Progenitor cell of endocrine pancreas (in vitro differentiated cells): ENCODE measurements around the gene TNFSF12. TPM values are rescaled to one million over a fixed set of nuclear protein-coding genes. Genes with fewer than 3 reads are reported as not detected.

ENCODE experiments used
- DNase-seq: peaks from one replicate; pipeline ENCODE4 v3.0.0; 2021; ENCODE audit warnings: low spot score; ENCODE audit not compliant: unreplicated experiment
- H3K27ac Mint-ChIP-seq: 2 replicates; pipeline ENCODE4 v1.8.0; 2021; ENCODE audit warnings: mild to moderate bottlenecking, moderate library complexity, mixed read lengths
- H3K27me3 Mint-ChIP-seq: 2 replicates; pipeline ENCODE4 v1.8.0; 2021; ENCODE audit warnings: mixed read lengths
- H3K36me3 Mint-ChIP-seq: 2 replicates; pipeline ENCODE4 v1.8.0; 2022; ENCODE audit warnings: mixed read lengths; ENCODE audit not compliant: insufficient read depth
- H3K4me1 Mint-ChIP-seq: 2 replicates; pipeline ENCODE4 v1.8.0; 2021; ENCODE audit warnings: low read depth, mixed read lengths
- H3K4me3 Mint-ChIP-seq: 2 replicates; pipeline ENCODE4 v1.8.0; 2021; ENCODE audit warnings: low read depth, mild to moderate bottlenecking, moderate library complexity, mixed read lengths
- H3K9me3 Mint-ChIP-seq: 2 replicates; pipeline ENCODE4 v1.8.0; 2021; ENCODE audit warnings: low read depth, mixed read lengths
- total RNA-seq: library from RNA; stranded (reverse); gene quantifications from 2 replicates; pipeline ENCODE4 v1.2.1, GENCODE V29; 2021
- TF ChIP-seq, protein P1 (sequence below): fragments of 200-600 bp; sonication (generic); IDR thresholded peaks from one replicate; pipeline ENCODE4 v1.5.0; 2021; ENCODE audit warnings: antibody characterized with exemption, mild to moderate bottlenecking; ENCODE audit not compliant: unreplicated experiment

TNFSF12 gene
- total RNA-seq, 1 donor from 2014 or later, result 9.4 TPM

DNA sequence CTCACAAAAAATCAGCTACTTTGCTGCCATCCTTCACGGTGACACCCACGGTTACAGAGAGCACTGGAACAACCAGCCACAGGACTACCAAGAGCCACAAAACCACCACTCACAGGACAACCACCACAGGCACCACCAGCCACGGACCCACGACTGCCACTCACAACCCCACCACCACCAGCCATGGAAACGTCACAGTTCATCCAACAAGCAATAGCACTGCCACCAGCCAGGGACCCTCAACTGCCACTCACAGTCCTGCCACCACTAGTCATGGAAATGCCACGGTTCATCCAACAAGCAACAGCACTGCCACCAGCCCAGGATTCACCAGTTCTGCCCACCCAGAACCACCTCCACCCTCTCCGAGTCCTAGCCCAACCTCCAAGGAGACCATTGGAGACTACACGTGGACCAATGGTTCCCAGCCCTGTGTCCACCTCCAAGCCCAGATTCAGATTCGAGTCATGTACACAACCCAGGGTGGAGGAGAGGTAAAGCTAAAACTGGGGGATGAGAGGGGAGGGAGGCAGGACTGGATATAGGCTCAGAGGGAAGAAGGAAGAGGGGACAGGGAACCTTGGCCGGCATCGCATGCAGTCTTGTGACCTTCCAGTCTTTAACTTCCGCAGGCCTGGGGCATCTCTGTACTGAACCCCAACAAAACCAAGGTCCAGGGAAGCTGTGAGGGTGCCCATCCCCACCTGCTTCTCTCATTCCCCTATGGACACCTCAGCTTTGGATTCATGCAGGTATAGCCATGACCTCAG is 31.2 kb downstream of the TNFSF12 start:
- H3K4me1 Mint-ChIP-seq, result peaks cover 42% of the 10 kb centered on the region
- DNase-seq, result no peak
- H3K9me3 Mint-ChIP-seq, result no peaks in the 10 kb centered on the region
- H3K27me3 Mint-ChIP-seq, result no peaks in the 10 kb centered on the region
- TF ChIP-seq, protein P1, sequence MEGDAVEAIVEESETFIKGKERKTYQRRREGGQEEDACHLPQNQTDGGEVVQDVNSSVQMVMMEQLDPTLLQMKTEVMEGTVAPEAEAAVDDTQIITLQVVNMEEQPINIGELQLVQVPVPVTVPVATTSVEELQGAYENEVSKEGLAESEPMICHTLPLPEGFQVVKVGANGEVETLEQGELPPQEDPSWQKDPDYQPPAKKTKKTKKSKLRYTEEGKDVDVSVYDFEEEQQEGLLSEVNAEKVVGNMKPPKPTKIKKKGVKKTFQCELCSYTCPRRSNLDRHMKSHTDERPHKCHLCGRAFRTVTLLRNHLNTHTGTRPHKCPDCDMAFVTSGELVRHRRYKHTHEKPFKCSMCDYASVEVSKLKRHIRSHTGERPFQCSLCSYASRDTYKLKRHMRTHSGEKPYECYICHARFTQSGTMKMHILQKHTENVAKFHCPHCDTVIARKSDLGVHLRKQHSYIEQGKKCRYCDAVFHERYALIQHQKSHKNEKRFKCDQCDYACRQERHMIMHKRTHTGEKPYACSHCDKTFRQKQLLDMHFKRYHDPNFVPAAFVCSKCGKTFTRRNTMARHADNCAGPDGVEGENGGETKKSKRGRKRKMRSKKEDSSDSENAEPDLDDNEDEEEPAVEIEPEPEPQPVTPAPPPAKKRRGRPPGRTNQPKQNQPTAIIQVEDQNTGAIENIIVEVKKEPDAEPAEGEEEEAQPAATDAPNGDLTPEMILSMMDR, result no peak
- H3K27ac Mint-ChIP-seq, result peak overlapping the region; percentile 97
- peaks cover 32% of the 10 kb centered on the region for H3K36me3 Mint-ChIP-seq
- no peak overlapping the region for H3K4me3 Mint-ChIP-seq

GRCh38 chr17:7580604-7581575 is 32.0 kb downstream of the TNFSF12 start:
- no peaks in the 10 kb centered on the region for H3K27me3 Mint-ChIP-seq
- H3K4me1 Mint-ChIP-seq, result peaks cover 39% of the 10 kb centered on the region
- H3K27ac Mint-ChIP-seq, result peak overlapping the region; percentile 85
- H3K4me3 Mint-ChIP-seq, result peak overlapping the region; percentile 29
- H3K36me3 Mint-ChIP-seq, result peaks cover 28% of the 10 kb centered on the region
- H3K9me3 Mint-ChIP-seq, result no peaks in the 10 kb centered on the region
- DNase-seq, result no peak
- TF ChIP-seq, protein P1, result no peak

DNA sequence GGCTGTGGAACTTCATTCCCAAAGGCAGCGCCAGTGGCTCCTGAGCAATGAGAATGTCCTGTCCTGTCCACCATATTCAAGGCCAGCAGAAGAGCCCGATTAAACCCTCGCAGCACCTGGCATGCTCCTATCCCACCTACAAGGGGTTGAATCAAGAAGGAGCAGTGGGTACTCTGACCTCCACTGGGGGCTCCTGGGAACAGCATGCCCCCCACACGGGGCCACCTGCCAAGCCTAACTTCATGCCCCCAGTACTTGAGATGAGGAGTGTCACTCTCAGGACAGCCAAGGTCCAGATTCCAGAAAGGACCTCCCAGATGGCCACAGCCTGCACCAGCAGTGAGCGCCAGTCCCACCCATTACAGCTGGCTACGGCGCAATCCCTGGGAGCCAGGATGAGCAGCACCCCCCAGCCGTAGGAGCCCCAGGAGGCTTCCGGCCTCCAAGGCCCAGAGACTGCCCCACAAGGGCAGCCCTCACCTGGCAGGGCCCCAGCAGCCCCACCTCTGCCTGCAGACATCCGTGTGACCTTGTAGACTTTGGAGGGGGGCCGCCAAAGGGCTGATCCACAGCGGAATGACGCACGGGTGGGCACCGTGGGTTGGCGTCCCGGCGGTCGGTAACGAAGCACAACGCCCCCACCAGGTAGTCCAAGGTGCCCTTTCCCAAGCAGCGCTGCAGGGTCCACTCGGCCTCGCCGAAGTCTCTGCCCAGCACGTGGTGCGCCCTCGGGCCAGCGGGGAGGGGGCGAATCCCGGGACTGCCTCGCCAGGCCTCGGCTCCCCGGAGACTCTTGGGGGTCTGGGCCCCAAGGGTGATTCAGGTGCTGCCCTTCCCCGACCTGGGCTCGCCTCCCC is 33.8 kb downstream of the TNFSF12 start:
- TF ChIP-seq, protein P1, result no peak
- H3K9me3 Mint-ChIP-seq, result no peaks in the 10 kb centered on the region
- DNase-seq, result no peak
- H3K36me3 Mint-ChIP-seq, result peaks cover 20% of the 10 kb centered on the region
- peak overlapping the region; percentile 56 for H3K4me3 Mint-ChIP-seq
- peaks cover 38% of the 10 kb centered on the region for H3K4me1 Mint-ChIP-seq
- H3K27me3 Mint-ChIP-seq, result no peaks in the 10 kb centered on the region
- H3K27ac Mint-ChIP-seq, result peak overlapping the region; percentile 100

GRCh38 chr17:7583253-7584109 is 34.6 kb downstream of the TNFSF12 start, which contains the start of gene MPDU1:
Gene MPDU1, plus strand, starts transcription at chr17:7583852. Its CDS starts 11 bp downstream, at chr17:7583863.
- Mint-ChIP-seq H3K27me3 (no peaks in the 10 kb centered on the region), H3K4me1 (peaks cover 35% of the 10 kb centered on the region), H3K27ac (peak within 1 kb of the TSS; percentile 100), H3K36me3 (peaks cover 15% of the 10 kb centered on the region), H3K4me3 (peak within 1 kb of the TSS; percentile 98), H3K9me3 (no peaks in the 10 kb centered on the region)
- DNase-seq, result peak; percentile 88
- TF ChIP-seq, protein P1, result no peak
